CMK (cell line): ENCODE data around the gene DMRT1.
A peak's percentile ranks its signal among the peaks of the same experiment; 100 is the strongest.

ENCODE experiments used
- DNase-seq: peaks from one replicate; pipeline ENCODE4 v3.0.0-alpha.2; 2010; ENCODE audit warnings: low read depth

DMRT1 gene

DNA sequence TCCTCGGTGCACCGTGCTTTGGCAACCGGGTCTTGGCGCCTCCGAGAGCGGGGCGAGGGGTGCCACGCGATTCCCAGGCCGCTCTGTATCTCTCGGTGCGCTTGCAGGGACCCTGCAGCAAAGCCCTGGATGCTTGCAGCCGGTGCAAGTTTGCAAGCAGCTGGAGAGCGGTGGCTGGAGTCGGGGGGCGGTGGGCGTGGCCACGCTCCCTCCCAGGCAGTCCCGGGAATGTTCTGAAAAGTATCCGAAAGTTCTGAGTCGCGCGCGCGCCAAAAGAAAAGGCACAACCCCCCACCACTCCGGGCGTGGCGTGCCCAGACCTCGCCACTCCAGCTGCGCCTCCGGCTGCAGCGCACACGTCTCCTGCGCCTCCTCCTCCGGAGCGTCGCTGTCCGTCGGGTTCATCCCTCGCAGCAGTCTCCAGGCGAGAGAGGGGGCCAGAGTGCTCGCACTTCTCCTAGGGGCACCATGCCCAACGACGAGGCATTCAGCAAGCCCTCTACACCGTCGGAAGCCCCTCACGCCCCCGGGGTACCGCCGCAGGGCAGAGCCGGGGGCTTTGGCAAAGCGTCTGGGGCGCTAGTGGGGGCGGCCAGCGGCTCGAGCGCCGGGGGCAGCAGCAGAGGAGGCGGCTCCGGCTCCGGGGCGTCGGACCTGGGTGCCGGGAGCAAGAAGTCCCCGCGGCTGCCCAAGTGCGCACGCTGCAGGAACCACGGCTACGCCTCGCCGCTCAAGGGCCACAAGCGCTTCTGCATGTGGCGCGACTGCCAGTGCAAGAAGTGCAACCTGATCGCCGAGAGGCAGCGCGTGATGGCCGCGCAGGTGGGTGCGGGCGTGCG is at the start of gene DMRT1:
Gene DMRT1, plus strand, starts transcription at position 327 of the 839 bp plus-strand sequence. Its CDS starts 142 bp downstream, at position 469.
- DNase-seq: no peak

DNA sequence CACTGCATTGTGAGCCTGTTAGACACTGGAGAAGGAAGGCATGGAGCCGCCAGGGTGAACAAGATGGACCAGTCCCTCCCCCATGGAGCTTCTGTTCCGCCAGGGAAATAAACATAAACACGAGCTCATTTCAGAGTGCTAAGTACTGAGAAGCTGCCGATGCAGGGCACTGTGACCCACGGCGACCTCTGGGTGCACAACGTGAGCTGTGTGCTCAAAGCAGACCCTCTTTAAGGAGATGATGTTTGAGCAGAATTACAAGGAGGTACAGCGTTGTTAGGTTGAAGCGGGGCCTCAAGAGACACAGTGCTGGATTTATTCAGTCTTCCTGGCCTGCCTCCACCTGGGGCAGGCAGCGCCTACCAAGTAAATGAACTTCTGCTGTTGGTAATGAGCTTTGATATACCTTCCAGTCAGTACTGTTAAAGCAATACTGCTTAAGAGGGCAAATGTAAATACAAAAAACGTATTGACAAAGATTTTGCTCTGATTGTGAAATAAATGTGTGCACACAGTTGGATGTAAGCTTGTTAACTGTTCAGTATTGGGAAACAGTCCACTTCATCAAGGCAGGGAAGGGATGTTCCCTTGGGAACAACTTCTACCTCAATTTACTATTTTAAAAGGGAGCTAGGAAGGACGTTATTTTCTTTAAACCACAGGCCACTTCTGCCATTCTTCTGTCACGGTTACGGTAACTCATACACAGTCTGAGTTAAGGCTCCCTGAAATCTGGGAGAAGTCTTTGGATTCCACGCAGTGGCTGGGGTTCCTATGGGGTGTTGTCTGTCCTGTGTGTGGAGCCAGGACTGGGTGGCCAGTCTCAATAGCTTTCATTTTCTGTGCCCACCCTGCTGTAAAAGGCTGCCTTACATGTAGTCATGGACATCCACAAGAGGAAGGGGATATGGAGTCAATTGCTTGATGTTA is 48.9 kb upstream of the DMRT1 start:
- DNase-seq: no peak

GRCh38 chr9:794386-794785 is 47.1 kb upstream of the DMRT1 start:
- DNase-seq: no peak

- no peak for DNase-seq
Observed at GRCh38 chr9:795869-796268, 45.6 kb upstream of the DMRT1 start.

DNA sequence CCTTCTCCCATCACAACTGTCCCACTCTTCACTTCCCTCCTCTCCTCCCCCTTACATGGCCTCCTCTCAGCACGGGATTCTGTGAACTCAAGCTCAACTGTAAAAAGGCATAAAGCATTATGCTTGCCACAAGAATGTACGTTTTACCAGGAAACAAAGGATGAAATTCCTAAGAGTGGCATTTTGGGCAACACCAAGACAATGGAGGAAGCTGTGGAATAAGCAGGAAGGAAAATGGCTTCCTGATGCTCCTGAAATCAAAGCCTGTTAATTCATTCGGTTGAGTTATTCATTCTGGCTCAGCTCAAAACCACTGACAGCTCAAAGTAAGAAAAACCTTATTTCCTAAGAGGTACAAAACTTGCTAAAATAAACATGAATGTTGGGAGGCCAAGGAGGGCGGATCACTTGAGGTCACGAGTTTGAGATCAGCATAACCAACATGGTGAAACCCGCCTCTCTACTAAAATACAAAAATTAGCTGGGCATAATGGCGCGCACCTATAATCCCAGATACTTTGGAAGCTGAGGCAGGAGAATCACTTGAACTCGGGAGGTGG is 40.8 kb upstream of the DMRT1 start:
- no peak for DNase-seq

GRCh38 chr9:801399-802071 is 40.0 kb upstream of the DMRT1 start:
- DNase-seq: no peak

GRCh38 chr9:804026-804425 is 37.5 kb upstream of the DMRT1 start:
- no peak for DNase-seq

- no peak for DNase-seq
Observed at GRCh38 chr9:805151-805550, 36.3 kb upstream of the DMRT1 start.

DNA sequence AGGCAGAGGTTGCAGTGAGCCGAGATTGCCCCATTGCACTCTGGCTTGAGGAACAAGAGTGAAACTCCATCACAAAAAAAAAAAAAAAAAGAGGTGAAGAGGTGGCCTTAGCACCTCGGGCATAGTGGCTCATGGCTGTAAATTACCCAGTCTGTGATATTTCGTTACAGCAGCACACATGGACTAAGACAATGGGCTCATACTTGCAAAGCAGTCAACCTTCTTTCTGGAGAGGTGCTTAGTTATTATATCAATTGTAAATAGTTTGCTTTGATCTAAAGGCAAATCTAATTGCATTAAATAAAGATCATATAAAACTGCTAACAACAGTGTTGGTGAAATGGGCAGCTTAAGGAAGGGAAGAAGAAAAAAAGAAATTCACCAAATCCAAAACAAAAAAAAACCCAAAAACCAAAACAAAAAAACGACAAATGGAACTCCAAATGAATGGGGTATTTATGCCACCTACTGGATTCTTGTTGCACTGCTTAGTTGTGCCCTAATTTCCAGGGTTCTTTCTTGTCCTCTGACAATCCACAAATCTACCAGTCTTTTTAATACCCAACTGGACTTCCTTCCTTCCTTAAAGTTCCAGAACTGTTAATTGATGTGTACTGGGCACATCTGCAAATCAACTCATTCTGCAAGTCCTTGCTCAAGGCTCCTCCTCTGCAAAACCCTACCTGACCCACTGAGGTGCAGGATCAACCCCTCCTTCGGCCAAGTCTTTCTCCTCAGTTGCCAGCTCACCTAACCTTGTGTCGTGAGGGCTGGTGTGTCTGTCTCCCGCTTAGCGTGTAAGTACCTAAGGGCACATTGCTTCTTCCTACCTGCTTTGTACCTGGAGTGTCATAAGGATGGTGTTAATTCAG is 35.0 kb upstream of the DMRT1 start:
- no peak for DNase-seq

DNA sequence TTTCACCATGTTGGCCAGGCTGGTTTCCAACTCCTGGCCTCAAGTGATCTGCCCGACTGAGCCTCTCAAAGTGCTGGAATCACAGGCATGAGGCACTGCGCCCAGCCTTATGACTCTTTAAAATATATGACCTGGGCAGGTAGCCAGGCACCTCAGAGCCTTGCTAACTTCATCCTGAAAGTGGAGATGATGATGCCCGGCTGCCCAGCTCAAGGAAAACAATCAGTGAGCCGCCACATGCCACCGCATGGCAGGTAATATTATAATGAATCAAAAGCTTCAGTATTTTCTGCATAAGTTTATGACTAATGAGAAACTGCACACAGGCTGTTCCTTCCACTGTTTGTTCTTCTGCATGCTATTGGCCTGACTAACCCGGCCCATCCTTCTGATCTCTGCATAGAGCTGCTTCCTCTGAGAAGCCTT is 30.4 kb upstream of the DMRT1 start:
- DNase-seq: no peak

- DNase-seq: no peak
Observed at GRCh38 chr9:818958-819357, 22.5 kb upstream of the DMRT1 start.

GRCh38 chr9:826500-827280 is 14.8 kb upstream of the DMRT1 start:
- DNase-seq: no peak

DNA sequence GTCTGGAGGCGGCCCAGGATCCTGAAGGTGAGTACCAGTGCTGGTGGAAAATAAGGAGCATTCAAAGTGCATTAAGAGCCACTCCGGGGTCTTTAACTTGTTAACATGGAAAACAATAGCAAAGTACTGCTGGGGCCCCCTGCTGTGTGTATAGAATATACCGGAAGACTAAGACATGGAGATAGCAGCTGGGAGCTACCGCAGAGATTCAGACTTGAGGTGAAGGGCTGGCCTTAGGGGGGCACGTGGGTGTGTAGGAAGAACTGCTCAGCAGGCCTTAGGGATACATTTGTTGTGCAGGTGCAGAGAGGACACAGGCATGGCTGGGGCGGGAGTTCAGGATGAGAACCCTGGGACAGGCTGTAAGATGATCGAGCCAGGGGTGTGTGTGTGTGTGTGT is 1.2 kb upstream of the DMRT1 start:
- DNase-seq: peak; percentile 51

- no peak for DNase-seq
Observed at GRCh38 chr9:842635-843426, 1.3 kb downstream of the DMRT1 start.

DNA sequence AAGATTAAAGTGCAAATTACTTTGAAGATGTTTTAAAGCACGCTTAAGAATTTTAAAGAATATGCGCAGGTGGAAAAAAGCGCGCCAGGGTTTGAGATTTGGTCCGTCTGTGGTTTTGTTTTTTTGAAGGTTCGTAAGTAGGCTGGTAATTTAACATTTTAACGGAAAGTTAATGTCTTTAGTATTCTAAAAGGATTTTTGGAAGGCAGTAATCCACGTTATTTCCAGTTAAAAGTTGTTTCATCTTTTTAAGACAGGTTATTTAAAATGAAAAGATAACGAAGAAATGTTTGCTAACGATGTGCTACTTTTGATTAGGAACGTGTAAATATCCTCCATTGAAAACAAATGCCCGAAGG is 1.9 kb downstream of the DMRT1 start:
- no peak for DNase-seq

- DNase-seq: no peak
Observed at GRCh38 chr9:846852-847251, 5.4 kb downstream of the DMRT1 start.

- no peak for DNase-seq
Observed at GRCh38 chr9:847505-847904, 6.0 kb downstream of the DMRT1 start.

DNA sequence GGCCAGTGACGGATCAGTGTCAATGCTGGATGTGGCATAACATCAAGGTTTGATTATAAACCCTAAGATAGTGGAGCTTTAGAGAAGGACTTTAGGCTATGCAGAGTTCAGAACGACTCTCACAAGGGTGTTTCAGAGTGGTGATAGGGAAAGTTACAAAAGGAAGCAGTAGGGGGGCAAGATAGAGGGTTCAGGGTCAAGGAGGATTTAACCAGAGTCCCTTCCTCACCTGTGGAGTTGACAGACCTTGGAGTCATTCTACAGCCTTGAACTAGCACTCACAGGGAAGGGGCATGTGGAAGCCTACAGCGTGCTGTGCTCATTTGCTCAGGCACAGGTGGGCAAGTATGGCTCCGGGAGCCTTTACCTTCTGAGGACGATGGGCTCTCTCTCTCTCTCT is 7.9 kb downstream of the DMRT1 start:
- DNase-seq: no peak

DNA sequence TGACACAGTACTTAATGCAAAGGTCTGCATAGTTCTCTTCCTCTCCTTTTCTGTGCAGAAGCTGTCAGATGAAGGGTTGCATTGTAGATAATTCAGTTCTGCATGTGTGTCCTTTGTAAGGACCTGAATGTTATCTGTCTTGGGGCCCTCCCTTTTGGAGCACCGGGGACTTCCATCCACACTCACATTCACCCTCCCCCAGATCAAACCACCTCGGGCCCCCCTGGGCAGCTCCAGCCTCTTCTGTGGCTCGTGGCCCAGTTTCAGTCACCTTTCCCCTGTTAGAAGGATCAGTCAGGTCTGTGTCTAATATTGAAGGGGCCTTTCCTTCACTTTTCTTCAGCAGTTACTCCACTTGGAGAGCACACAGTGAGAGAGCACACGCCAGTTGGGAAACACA is 11.0 kb downstream of the DMRT1 start:
- no peak for DNase-seq

DNA sequence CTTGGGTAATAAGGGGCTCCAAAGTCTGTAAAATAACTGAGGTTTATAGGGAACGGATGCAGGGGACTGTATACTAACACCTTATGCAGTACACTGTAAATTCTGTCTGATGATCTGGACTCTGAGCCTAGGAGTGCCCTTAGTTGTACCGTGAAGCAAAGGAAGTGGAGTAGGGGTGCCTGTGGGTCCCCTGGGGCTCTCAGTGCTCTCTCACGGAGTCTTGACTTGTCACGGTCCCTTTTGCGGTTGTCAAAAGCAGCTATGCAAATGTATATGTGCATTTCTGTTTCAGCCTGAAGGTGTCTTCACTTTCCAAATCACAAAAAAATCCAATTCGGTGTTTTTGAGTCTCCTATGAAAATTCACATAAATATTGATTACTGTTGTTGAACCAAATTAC is 17.8 kb downstream of the DMRT1 start:
- DNase-seq: no peak
